NT2/D1 (cell line): Measurements from ENCODE around the gene OXNAD1.

ENCODE experiments used
- SUZ12 ChIP-seq: IDR thresholded peaks from 2 replicates; pipeline ENCODE4 v1.6.1; 2011; ENCODE audit not compliant: insufficient read length, insufficient read depth; ENCODE audit errors: extremely low read depth
- YY1 ChIP-seq: IDR thresholded peaks from 2 replicates; pipeline ENCODE4 v1.6.1; 2011; ENCODE audit not compliant: insufficient read length, insufficient read depth
- ZNF274 ChIP-seq: IDR thresholded peaks from 2 replicates; pipeline ENCODE4 v1.6.1; 2011; ENCODE audit warnings: mild to moderate bottlenecking, low read depth, low read length

GRCh38 chr3:16336825-16337224 is 71.8 kb downstream of the OXNAD1 start:
- no peak for TF ChIP-seq YY1
- TF ChIP-seq ZNF274: no peak
- TF ChIP-seq SUZ12: no peak
